ENCODE measurements around the gene IQCE.

IQCE gene

DNA sequence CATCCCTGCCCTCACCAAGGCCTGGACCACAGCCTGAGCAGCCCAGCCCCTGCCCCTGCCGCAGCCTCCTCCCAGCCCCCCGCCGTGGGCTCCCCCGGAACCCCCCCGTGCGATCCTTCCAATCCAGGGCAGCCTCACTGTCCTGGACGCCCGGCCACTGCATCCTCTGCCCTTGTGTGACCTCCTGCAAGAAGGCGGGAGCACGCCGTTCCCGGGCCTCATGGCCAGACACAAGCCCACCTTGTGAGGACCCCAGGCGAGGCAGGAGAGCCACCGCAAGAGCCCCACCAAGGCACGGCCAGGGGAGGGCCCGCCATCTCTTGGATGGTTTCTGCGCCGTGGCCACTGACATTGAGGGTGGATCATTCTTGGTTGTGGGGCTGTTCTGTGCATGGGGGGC is 47.0 kb upstream of the IQCE start:
- ChIA-PET POLR2A (no interaction called here), CTCF (no interaction called here)
- no peak for TF ChIP-seq FOXK2 (IDR thresholded peaks at IDR 0.05)
- no peak for DNase-seq (ENCODE audit: extremely low spot score)

DNA sequence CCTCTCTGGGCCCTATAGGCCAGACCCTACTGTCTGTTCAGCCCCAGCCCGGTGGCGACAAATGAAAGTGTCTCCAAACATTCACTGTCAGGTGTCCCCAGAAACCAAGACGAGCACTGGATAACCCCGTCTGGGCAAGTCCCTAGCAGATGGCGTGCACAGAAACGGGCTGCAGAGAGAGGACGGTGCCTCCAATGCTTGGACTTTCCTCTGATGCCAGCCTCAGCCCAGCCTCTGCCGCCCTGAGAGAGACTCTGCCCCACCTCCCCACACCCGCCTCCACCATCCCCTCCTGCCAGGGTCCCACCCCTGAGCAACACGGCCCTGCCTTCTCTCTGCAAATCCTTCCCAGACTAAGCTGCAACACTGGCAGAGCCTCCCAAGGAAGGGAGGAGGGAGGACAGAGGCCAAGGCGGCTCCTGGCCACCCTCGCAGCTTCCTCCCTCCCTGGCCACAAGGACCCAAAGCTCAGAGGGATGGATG is 46.6 kb upstream of the IQCE start:
- POLR2A ChIA-PET, result no interaction called here
- no peak for TF ChIP-seq FOXK2 (IDR thresholded peaks at IDR 0.05)
- TF ChIP-seq TARDBP (IDR thresholded peaks at IDR 0.05), result no peak
- TF ChIP-seq SP1 (IDR thresholded peaks at IDR 0.05), result no peak
- no peak for TF ChIP-seq CTBP1 (IDR thresholded peaks at IDR 0.05; ENCODE audit: borderline replicate concordance)
- no peak for TF ChIP-seq L3MBTL2 (conservative IDR thresholded peaks at IDR 0.05)
- TF ChIP-seq BHLHE40 (IDR thresholded peaks at IDR 0.05; ENCODE audit: borderline replicate concordance), result no peak
- no peak for TF ChIP-seq ELF4 (IDR thresholded peaks at IDR 0.05)
- no peak for TF ChIP-seq ARNT (IDR thresholded peaks at IDR 0.05)
- TF ChIP-seq SUZ12 (IDR thresholded peaks at IDR 0.05), result no peak
- TF ChIP-seq, protein P1, sequence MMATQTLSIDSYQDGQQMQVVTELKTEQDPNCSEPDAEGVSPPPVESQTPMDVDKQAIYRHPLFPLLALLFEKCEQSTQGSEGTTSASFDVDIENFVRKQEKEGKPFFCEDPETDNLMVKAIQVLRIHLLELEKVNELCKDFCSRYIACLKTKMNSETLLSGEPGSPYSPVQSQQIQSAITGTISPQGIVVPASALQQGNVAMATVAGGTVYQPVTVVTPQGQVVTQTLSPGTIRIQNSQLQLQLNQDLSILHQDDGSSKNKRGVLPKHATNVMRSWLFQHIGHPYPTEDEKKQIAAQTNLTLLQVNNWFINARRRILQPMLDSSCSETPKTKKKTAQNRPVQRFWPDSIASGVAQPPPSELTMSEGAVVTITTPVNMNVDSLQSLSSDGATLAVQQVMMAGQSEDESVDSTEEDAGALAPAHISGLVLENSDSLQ (IDR thresholded peaks at IDR 0.05), result no peak
- TF ChIP-seq NFRKB (IDR thresholded peaks at IDR 0.05), result no peak
- TF ChIP-seq LEF1 (IDR thresholded peaks at IDR 0.05; ENCODE audit: borderline replicate concordance), result no peak
- no peak for TF ChIP-seq ZNF384 (IDR thresholded peaks at IDR 0.05)
- TF ChIP-seq FOXM1 (IDR thresholded peaks at IDR 0.05; ENCODE audit: borderline replicate concordance), result no peak

DNA sequence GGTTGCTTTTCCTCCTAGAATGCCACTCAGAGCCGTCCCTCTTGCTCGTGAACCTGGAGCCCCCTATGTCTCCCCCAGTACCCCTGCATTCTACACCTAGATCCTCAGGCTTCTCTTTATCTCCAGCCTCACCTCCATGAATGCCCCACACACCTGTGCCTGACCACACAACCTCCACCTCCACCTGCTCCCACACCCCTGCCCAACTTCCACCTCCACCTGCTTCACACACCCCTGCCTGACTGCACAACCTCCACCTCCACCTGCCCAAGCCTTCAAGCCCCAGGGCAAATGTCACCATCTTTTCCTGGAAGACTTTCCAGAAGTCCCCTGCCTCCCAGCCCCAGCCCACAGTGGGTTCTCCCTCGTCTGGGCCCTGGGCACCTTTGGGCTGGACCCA is 46.1 kb upstream of the IQCE start:
- ChIA-PET CTCF (no interaction called here), POLR2A (no interaction called here)
- no peak for DNase-seq (ENCODE audit: extremely low spot score)
- TF ChIP-seq SP1 (IDR thresholded peaks at IDR 0.05), result no peak
- TF ChIP-seq ELF4 (IDR thresholded peaks at IDR 0.05), result no peak
- TF ChIP-seq L3MBTL2 (conservative IDR thresholded peaks at IDR 0.05), result no peak
- TF ChIP-seq, protein P1 (IDR thresholded peaks at IDR 0.05), result no peak
- no peak for TF ChIP-seq CTBP1 (IDR thresholded peaks at IDR 0.05; ENCODE audit: borderline replicate concordance)

More for the DNA sequence above, 46.6 kb upstream of the IQCE start:
- CTCF ChIA-PET, result no interaction called here
- DNase-seq (ENCODE audit: extremely low spot score), result no peak

DNA sequence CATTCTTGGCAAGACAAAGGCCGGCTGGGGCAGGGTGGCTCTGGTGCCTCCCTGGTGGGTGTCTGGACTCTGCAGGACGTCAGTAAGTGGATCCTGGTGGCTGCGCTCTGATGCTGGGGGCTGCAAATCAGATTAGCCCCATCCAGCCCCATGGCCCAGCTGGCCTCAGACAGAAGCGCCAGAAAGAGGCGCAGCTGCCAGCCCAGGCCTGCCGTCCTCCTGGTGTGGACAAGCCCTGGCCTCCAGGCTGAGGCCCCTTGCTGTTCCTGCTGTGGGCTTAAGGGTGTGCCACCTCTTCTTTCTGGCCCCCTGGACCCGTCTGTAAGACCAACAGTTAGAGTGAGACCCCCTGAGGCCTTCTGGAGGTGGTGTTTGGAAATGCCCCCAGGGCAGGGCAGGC is 45.1 kb upstream of the IQCE start:
- ChIA-PET POLR2A (no interaction called here), CTCF (no interaction called here)
- no peak for TF ChIP-seq ARNT (IDR thresholded peaks at IDR 0.05)
- TF ChIP-seq TARDBP (IDR thresholded peaks at IDR 0.05), result no peak
- TF ChIP-seq, protein P1 (IDR thresholded peaks at IDR 0.05), result no peak
- TF ChIP-seq FOXA1 (IDR thresholded peaks at IDR 0.05), result no peak
- TF ChIP-seq BHLHE40 (IDR thresholded peaks at IDR 0.05; ENCODE audit: borderline replicate concordance), result no peak
- no peak for TF ChIP-seq FOXM1 (IDR thresholded peaks at IDR 0.05; ENCODE audit: borderline replicate concordance)
- no peak for TF ChIP-seq LEF1 (IDR thresholded peaks at IDR 0.05; ENCODE audit: borderline replicate concordance)
- no peak for TF ChIP-seq ZNF384 (IDR thresholded peaks at IDR 0.05)
- no peak for TF ChIP-seq SUZ12 (IDR thresholded peaks at IDR 0.05)
- TF ChIP-seq FOXK2 (IDR thresholded peaks at IDR 0.05), result no peak
- no peak for TF ChIP-seq SP1 (IDR thresholded peaks at IDR 0.05)
- TF ChIP-seq HDGF (IDR thresholded peaks at IDR 0.05; ENCODE audit: borderline replicate concordance), result no peak
- no peak for TF ChIP-seq L3MBTL2 (conservative IDR thresholded peaks at IDR 0.05)
- TF ChIP-seq ELF4 (IDR thresholded peaks at IDR 0.05), result no peak
- TF ChIP-seq NFRKB (IDR thresholded peaks at IDR 0.05), result no peak
- no peak for TF ChIP-seq CTBP1 (IDR thresholded peaks at IDR 0.05; ENCODE audit: borderline replicate concordance)
- DNase-seq (ENCODE audit: extremely low spot score), result no peak

DNA sequence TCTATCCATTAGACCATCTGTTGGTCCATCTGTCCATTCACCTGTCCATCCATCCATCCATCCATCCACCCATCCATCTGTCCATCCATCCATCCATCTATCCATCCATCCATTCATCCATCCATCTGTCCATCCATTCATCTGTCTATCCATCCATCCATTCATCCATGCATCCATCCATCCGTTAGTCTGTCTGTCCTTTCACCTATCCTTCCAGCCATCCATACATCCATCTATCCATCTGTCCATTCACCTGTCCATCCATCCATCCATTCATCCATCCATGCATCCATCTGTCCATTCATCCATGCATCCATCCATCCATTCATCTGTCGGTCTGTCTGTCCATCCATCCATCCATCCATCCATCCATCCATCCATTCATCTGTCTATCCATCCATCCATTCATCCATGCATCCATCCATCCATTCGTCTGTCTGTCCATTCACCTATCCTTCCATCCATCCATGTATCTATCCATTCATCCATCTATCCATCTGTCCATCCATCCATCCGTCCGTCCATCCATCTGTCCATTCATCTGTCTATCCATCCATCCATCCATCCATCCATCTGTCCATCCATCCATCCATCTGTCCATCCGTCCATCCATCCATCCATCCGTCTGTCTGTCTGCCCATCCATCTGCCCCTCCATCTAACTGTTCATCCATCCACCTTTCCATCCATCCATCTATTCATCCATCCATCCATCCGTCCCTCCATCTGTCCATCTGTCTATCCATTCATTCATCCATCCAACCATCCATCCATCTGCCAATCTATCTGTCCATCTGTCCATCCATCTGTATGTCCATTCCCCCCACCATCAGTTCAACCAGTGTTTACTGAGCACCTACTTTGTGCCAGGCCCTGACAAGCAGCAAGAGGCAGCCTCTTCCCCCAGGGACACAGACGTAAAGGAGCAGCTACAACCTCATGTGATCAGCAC is 44.0 kb upstream of the IQCE start:
- POLR2A ChIA-PET, result no interaction called here
- TF ChIP-seq L3MBTL2 (conservative IDR thresholded peaks at IDR 0.05), result no peak
- TF ChIP-seq FOXM1 (IDR thresholded peaks at IDR 0.05; ENCODE audit: borderline replicate concordance), result no peak
- TF ChIP-seq NFRKB (IDR thresholded peaks at IDR 0.05), result no peak
- TF ChIP-seq CTBP1 (IDR thresholded peaks at IDR 0.05; ENCODE audit: borderline replicate concordance), result no peak
- TF ChIP-seq HDGF (IDR thresholded peaks at IDR 0.05; ENCODE audit: borderline replicate concordance), result no peak
- TF ChIP-seq SUZ12 (IDR thresholded peaks at IDR 0.05), result no peak
- no peak for TF ChIP-seq ELF4 (IDR thresholded peaks at IDR 0.05)
- TF ChIP-seq, protein P1 (IDR thresholded peaks at IDR 0.05), result no peak; the same call in 1 of the 2 replicates
- no peak for TF ChIP-seq FOXK2 (IDR thresholded peaks at IDR 0.05)
- no peak for TF ChIP-seq TARDBP (IDR thresholded peaks at IDR 0.05)
- no peak for TF ChIP-seq ZNF384 (IDR thresholded peaks at IDR 0.05)
- TF ChIP-seq BHLHE40 (IDR thresholded peaks at IDR 0.05; ENCODE audit: borderline replicate concordance), result no peak
- no peak for TF ChIP-seq FOXA1 (IDR thresholded peaks at IDR 0.05)
- no peak for DNase-seq (ENCODE audit: extremely low spot score)
- CTCF ChIA-PET, result no interaction called here
